Lower leg skin (tissue), 4 donors: ENCODE results near the gene NREP. TPM values are rescaled to one million over a fixed set of nuclear protein-coding genes. Genes with fewer than 3 reads are reported as not detected.

ENCODE experiments used
- DNase-seq, 2 donors: peaks; one replicate each; pipeline ENCODE4 v3.0.0-alpha.2; 2019; ENCODE audit warnings: low spot score in 2 of 2
- H3K4me3 ChIP-seq: fragments of 200-600 bp; sonication (generic); 2 replicates; pipeline ENCODE4 v1.5.1; 2017; ENCODE audit warnings: mild to moderate bottlenecking, low read depth; ENCODE audit not compliant: poor library complexity, severe bottlenecking
- POLR2A ChIP-seq, 2 donors: fragments of 450-650 bp; IDR thresholded peaks; one replicate each; pipeline ENCODE4 v1.6.1; 2016 to 2017; ENCODE audit warnings: antibody characterized with exemption in 2 of 2, mild to moderate bottlenecking in 1 of 2, moderate library complexity in 1 of 2
- WGBS, 2 donors: methylation state at CpG; one replicate each; pipeline ENCODE4 v1.1.5; 2018; 5-methylcytosine and 5-hydroxymethylcytosine counted together
- intact Hi-C: fragments of 100-400 bp; cut with DNase I; formaldehyde crosslinking; loops from one replicate; pipeline ENCODE4 v1.15.0; 2023; ENCODE audit warnings: low total_unique reads
- total RNA-seq, 4 donors: library from RNA; depleted of rRNA; stranded (reverse); fragments of >200 nt; gene quantifications; one replicate each; pipeline ENCODE4 v1.1.0, GENCODE V29; 2016
- TF ChIP-seq, protein P1 (sequence below), 3 donors: fragments of 450-650 bp; IDR thresholded peaks; one replicate each; pipeline ENCODE4 v1.5.1; 2016; ENCODE audit warnings: antibody characterized with exemption in 3 of 3, mild to moderate bottlenecking in 3 of 3, moderate library complexity in 2 of 3

NREP gene
- total RNA-seq, 4 donors from 2014 or later, result 2.2 to 7.3 (median 2.4) TPM

DNA sequence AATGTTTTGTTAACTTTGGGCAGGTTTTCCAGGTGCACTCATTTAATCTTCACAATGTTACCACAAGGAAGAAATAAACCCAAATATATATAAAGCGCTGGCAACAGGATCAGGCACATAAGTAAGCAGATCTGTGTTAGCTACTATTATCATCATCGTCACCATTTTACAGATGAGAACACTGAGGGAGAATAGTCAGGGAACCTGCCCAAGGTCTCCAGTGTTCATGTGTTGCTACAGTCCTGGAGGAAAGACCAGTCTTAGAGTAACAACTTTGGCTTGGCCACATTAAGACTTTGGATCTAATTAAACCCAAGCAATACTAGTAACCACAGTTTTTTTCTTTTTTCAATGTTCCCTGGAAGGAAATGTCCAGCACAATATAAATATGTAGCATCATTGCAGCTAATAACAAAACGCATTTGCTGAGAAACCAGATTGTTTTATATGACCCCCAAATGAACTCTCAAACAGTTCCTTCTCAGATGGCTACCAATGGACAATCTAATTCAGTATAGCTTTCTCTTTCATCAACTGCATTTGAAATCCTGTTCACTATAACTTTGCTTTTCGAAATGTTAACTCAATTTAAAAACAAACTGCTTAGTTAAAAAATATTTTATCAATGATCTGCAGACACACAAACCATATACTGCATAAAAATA, 11.8 kb downstream of the NREP start:
- intact Hi-C loops, result no loop called here
- no peak overlapping the region for H3K4me3 ChIP-seq
- DNase-seq, result no peak
- 81 to 84% methylated on average over 4 of the region's 4 CpGs for WGBS, 2 donors
- TF ChIP-seq, protein P1, sequence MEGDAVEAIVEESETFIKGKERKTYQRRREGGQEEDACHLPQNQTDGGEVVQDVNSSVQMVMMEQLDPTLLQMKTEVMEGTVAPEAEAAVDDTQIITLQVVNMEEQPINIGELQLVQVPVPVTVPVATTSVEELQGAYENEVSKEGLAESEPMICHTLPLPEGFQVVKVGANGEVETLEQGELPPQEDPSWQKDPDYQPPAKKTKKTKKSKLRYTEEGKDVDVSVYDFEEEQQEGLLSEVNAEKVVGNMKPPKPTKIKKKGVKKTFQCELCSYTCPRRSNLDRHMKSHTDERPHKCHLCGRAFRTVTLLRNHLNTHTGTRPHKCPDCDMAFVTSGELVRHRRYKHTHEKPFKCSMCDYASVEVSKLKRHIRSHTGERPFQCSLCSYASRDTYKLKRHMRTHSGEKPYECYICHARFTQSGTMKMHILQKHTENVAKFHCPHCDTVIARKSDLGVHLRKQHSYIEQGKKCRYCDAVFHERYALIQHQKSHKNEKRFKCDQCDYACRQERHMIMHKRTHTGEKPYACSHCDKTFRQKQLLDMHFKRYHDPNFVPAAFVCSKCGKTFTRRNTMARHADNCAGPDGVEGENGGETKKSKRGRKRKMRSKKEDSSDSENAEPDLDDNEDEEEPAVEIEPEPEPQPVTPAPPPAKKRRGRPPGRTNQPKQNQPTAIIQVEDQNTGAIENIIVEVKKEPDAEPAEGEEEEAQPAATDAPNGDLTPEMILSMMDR (IDR thresholded peaks at IDR 0.05), result no peak

DNA sequence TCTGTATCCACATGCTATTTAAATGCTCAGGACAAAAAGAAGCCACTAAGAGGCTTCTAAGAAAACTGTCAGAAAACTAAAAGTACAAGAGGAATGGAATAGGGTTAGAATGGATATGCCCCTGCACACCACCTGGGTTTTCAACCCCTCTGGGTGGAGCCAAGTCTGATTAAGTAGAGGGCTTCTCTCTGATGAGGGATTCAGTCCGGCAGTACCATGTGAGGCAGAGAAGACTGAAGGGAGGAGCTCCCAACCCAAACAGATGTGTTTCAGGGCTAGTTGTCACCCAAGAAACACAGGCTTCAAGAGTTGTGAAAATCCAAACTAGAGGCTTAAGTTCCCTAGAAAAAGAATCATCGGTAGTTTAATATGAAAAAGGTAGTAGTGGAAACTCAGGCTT, 12.5 kb downstream of the NREP start:
- DNase-seq, result no peak
- no peak overlapping the region for H3K4me3 ChIP-seq
- TF ChIP-seq POLR2A (IDR thresholded peaks at IDR 0.05), result no peak
- TF ChIP-seq, protein P1 (IDR thresholded peaks at IDR 0.05), result no peak
- WGBS, 2 donors, result 56 to 63% methylated on average over 2 of the region's 2 CpGs
- intact Hi-C loops, result no loop called here

DNA sequence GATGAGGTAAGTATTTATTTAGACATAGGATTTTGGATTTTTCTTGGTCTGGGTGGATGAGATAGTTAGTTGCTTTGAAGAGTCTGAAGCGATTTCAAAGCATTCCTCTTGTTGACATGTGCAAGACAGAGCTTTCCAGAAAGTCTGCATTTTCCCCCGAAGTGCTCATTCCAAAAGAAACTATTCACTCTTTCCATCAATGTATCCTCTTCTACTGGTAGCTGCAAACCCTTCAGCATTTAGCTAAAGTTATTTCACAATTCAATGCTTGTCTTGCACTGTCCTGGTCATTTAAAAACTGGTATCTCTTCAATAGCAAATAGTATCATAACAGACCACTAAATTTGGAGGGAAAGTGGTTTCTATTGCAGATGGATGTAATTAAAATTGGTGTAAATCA, 13.0 kb downstream of the NREP start:
- 49 to 50% methylated on average over 2 of the region's 2 CpGs for WGBS, 2 donors
- no peak for TF ChIP-seq POLR2A (IDR thresholded peaks at IDR 0.05)
- TF ChIP-seq, protein P1 (IDR thresholded peaks at IDR 0.05), result no peak

DNA sequence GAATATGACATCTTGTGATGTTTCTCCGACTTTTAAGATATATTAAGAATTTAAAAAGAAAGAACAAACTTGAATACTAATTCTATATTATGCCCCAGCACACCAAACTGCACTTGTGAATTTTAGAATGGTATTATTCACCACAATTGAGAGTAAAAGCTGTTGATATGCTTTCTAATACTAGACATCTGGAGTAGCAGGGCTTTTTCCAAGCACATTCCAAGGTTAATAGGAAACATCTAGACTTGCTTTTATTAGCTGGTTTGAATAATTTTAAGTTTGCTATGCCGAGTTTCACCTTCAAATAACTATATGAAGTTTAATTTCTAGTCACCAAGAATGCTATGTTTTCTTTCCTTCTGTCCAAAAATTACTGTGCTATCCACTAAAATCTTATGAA, 13.5 kb downstream of the NREP start:
- no peak for DNase-seq
- H3K4me3 ChIP-seq, result no peak overlapping the region
- intact Hi-C loops, result no loop called here
- 53% methylated on average over 2 of the region's 2 CpGs for WGBS, 2 donors
- TF ChIP-seq POLR2A (IDR thresholded peaks at IDR 0.05), result no peak
- TF ChIP-seq, protein P1 (IDR thresholded peaks at IDR 0.05), result no peak

More for the DNA sequence above, 13.0 kb downstream of the NREP start:
- H3K4me3 ChIP-seq, result no peak overlapping the region
- DNase-seq, result no peak
- intact Hi-C loops, result no loop called here

DNA sequence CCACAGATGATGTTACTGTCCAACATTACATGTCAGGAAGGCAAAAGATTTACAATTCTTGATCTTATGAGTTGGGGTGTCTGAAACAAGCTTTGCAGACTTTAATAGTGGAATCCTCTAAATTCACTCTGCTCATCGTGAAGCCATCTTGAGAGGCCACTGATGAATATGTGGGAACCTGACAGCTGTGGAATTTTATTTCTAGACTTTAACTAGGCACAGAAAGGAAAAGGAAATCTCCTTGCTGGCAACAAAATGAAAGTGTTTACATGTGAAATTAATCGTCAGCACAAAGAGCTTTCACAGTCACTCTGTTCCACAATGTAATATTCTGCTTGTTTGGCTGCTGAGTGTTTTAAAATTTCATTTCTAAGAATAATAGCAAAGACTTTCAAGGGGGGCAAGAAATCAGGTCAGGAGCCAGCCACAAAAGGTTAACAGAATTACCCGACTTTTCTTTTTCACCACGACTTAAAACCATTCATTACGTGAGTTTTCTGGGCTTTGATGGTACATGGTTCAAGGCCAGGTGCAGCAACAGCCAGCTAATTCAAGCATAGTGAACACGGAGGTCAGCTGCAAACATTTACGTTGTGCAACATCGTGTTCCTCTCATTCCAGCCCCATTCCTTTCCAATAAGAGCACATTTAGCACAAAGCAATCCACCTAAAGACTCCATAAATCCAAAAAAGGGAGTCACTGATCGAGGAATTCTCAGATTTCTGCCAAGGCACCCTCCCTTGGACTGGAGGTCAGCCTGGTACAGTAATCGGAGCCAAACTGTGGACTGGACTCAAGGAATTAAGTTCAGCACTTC, 14.6 kb downstream of the NREP start:
- DNase-seq, result no peak
- no peak for TF ChIP-seq POLR2A (IDR thresholded peaks at IDR 0.05)
- TF ChIP-seq, protein P1 (IDR thresholded peaks at IDR 0.05), result no peak
- no peak overlapping the region for H3K4me3 ChIP-seq
- intact Hi-C loops, result no loop called here
- 34 to 51% methylated on average over 10 of the region's 10 CpGs for WGBS, 2 donors
